WI38 (cell line): Measurements from ENCODE around the gene JAKMIP1.

ENCODE experiments used
- H3K4me3 ChIP-seq: 2 replicates; pipeline ENCODE4 v1.5.1; 2011; ENCODE audit warnings: low read depth, mild to moderate bottlenecking, control low read depth, low read length
- CTCF ChIP-seq: IDR thresholded peaks from 2 replicates; pipeline ENCODE4 v1.5.1; 2012; ENCODE audit warnings: low read depth, mild to moderate bottlenecking, control low read depth, low read length

Gene JAKMIP1

GRCh38 chr4:6109842-6110560, 90.3 kb downstream of the JAKMIP1 start:
- no peak overlapping the region for H3K4me3 ChIP-seq
- no peak for TF ChIP-seq CTCF

GRCh38 chr4:6107886-6108285, 92.5 kb downstream of the JAKMIP1 start:
- no peak for TF ChIP-seq CTCF
- no peak overlapping the region for H3K4me3 ChIP-seq

DNA sequence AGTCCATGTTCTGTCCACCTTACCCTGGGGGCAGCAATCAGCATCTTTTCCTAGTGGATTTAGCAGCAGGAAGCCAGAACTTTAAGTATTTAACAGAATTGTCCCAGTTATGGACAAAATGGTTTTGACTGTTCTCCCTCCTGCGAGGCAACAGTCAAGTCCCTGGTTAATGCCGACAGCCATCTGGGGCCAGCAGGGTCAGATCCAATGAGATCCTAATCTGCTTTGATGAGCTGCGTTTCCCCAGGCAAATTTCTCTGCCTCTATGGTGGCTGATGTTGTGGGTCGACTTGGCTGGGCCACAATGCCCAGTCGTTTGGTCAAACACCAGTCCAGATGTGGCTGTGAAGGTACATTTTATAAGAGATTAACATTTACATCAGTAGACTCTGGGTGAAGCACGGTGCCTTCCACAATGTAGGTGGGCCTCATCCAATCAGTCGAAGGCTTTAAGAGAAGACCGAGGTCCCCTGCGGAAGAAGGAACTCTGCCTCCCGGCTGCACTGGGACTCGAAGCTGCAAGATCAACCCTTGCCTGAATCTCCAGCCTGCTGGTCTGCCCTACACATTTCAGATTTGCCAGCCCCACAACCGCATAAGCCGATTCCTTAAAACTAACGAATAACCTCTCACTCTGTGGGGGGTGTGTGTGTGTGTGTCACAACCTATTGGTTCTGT, 93.1 kb downstream of the JAKMIP1 start:
- TF ChIP-seq CTCF, result no peak
- H3K4me3 ChIP-seq, result no peak overlapping the region

- no peak overlapping the region for H3K4me3 ChIP-seq
- no peak for TF ChIP-seq CTCF
Measured at GRCh38 chr4:6106156-6106555, 94.2 kb downstream of the JAKMIP1 start.

DNA sequence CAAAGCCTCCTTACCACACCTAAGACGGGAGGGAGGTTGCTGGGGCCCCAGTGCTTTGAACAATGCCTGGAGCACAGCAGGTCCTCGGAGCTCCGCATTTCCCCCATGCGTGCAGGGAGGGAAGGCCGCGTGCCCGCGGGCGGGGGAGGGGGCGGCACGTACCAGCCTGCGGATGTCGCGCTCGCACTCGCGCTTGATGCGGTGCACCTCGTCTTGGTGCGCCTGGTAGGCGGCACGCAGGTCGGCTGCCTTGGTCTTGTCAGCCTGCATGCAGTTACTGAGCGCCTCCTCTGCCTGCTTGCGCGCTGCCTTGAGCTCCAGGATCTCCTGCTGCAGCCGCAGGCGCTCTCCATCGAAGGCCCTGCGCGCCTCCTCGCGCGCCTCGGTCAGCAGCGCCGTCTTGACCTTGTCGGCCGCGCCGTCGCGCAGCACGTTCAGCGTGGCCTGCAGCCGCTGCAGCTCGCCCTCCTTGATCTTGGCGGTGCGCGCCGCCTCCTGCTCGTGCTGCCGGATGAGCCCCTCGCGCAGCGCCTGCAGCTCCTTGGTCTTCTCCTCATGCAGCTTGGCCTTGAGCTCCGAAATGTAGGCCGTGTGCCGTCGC, 94.9 kb downstream of the JAKMIP1 start:
- no peak overlapping the region for H3K4me3 ChIP-seq
- TF ChIP-seq CTCF, result no peak

DNA sequence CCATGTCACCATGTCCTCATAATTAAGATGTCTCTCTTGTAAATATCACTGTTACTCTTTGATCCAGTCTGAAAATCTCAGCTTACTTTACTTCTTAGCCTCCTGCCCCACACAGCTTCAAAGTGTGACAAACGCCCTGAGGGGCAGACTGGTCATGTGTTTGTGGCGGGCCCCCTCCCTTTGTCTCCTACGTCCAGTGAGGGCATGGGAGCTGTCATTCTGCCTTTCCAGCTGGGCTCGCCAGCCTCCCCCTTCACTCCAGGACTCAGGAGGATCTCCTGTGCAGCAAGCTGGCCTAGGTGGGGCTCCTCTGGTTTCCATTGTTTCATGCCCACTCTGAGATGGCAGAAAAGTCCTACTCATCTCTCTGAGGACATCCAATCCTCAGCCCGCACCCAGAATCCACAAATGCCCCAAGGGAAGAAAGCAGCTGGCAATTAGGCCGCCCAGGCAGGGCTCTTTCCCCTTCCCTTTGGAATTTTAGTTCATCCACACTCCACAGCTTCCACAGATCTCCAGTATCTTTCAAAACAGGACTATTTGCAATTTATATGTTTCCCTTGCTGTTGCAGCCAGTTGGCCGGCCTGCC, 95.7 kb downstream of the JAKMIP1 start:
- no peak for TF ChIP-seq CTCF
- H3K4me3 ChIP-seq, result no peak overlapping the region

GRCh38 chr4:6097581-6097980, 102.8 kb downstream of the JAKMIP1 start:
- H3K4me3 ChIP-seq, result no peak overlapping the region
- no peak for TF ChIP-seq CTCF
